ENCODE results near the gene RPLP2.

RPLP2 gene

GRCh38 chr11:809287-810039, at the start of gene RPLP2:
Gene RPLP2 (plus strand): TSS chr11:809967. CDS start chr11:810235, 268 bp downstream.
- peak; percentile 95 for DNase-seq
- Histone ChIP-seq H3K36me3 (replicated peaks) (peaks cover 36% of the 10 kb centered on the region), H3K27me3 (replicated peaks) (no peaks in the 10 kb centered on the region), H3K27ac (peak within 1 kb of the TSS; percentile 99), H3K4me3 (ENCODE audit: low read depth, low read length) (peak within 1 kb of the TSS; percentile 92)
- in situ Hi-C loops (cut with HindIII; ENCODE audit: low pct_ligation_motif_present, low sequenced_read_pairs), result no loop called here
- TF ChIP-seq CTCF (IDR thresholded peaks at IDR 0.05; ENCODE audit: low read depth, low read length, missing control alignments), result no peak

- Histone ChIP-seq H3K27me3 (replicated peaks) (no peaks in the 10 kb centered on the region), H3K4me3 (ENCODE audit: low read depth, low read length) (no peak overlapping the region), H3K27ac (no peak overlapping the region), H3K36me3 (replicated peaks) (peaks cover 72% of the 10 kb centered on the region)
- no peak for DNase-seq
- in situ Hi-C loops (cut with HindIII; ENCODE audit: low pct_ligation_motif_present, low sequenced_read_pairs), result no loop called here
- TF ChIP-seq CTCF (IDR thresholded peaks at IDR 0.05; ENCODE audit: low read depth, low read length, missing control alignments), result no peak
Observed at GRCh38 chr11:760236-760635, 49.5 kb upstream of the RPLP2 start.

GRCh38 chr11:761526-762108, 48.1 kb upstream of the RPLP2 start:
- TF ChIP-seq CTCF (IDR thresholded peaks at IDR 0.05; ENCODE audit: low read depth, low read length, missing control alignments), result no peak

GRCh38 chr11:762421-763072, 47.2 kb upstream of the RPLP2 start:
- DNase-seq, result peak; percentile 33
- Histone ChIP-seq H3K27ac (peak overlapping the region; percentile 50), H3K27me3 (replicated peaks) (no peaks in the 10 kb centered on the region), H3K36me3 (replicated peaks) (peaks cover 83% of the 10 kb centered on the region), H3K4me3 (ENCODE audit: low read depth, low read length) (no peak overlapping the region)
- TF ChIP-seq CTCF (IDR thresholded peaks at IDR 0.05; ENCODE audit: low read depth, low read length, missing control alignments), result peak; percentile 53
- in situ Hi-C loops (cut with HindIII; ENCODE audit: low pct_ligation_motif_present, low sequenced_read_pairs), result no loop called here

More at GRCh38 chr11:761526-762108, 48.1 kb upstream of the RPLP2 start:
- Histone ChIP-seq H3K36me3 (replicated peaks) (peaks cover 79% of the 10 kb centered on the region), H3K27me3 (replicated peaks) (no peaks in the 10 kb centered on the region), H3K27ac (no peak overlapping the region), H3K4me3 (ENCODE audit: low read depth, low read length) (no peak overlapping the region)
- in situ Hi-C loops (cut with HindIII; ENCODE audit: low pct_ligation_motif_present, low sequenced_read_pairs), result no loop called here
- DNase-seq, result no peak

- H3K36me3 ChIP-seq (replicated peaks), result peaks cover 81% of the 10 kb centered on the region
- H3K27me3 ChIP-seq (replicated peaks), result no peaks in the 10 kb centered on the region
- H3K27ac ChIP-seq, result peak overlapping the region; percentile 50
- in situ Hi-C loops (cut with HindIII; ENCODE audit: low pct_ligation_motif_present, low sequenced_read_pairs), result no loop called here
- no peak overlapping the region for H3K4me3 ChIP-seq (ENCODE audit: low read depth, low read length)
- no peak for DNase-seq
- TF ChIP-seq CTCF (IDR thresholded peaks at IDR 0.05; ENCODE audit: low read depth, low read length, missing control alignments), result no peak
Observed at GRCh38 chr11:763073-763463, 46.7 kb upstream of the RPLP2 start.
